CD4-positive, alpha-beta memory T cell (primary cell): ENCODE data around the gene RHOH. TPM values are rescaled to one million over a fixed set of nuclear protein-coding genes. Genes with fewer than 3 reads are reported as not detected.

Source experiments
- CTCF ChIA-PET: fragments of 350-600 bp; sonication (Branson Sonifier 250); formaldehyde crosslinking; loops from one replicate; lab custom pipeline; 2021; ENCODE audit warnings: inconsistent platforms; ENCODE audit not compliant: partially characterized antibody; lab: Charles Lee
- POLR2A ChIA-PET: fragments of 350-600 bp; sonication (Branson Sonifier 250); formaldehyde crosslinking; loops from one replicate; lab custom pipeline; 2021; ENCODE audit not compliant: partially characterized antibody; lab: Charles Lee
- DNase-seq, 5 donors: peaks; one replicate each; pipeline versions ENCODE4 v3.0.0 to v3.0.0-alpha.2; 2020 to 2022; ENCODE audit warnings: mixed read lengths in 1 of 5
- H3K27ac ChIP-seq: one replicate; pipeline ENCODE4 v1.7.0; 2013; ENCODE audit warnings: low read depth, low read length
- H3K27me3 ChIP-seq: 2 replicates; pipeline ENCODE4 v1.7.0; 2013; ENCODE audit warnings: mild to moderate bottlenecking, low read length, moderate library complexity; ENCODE audit not compliant: insufficient read depth
- H3K36me3 ChIP-seq: 2 replicates; pipeline ENCODE4 v1.7.0; 2013; ENCODE audit warnings: mild to moderate bottlenecking, low read length, moderate library complexity; ENCODE audit not compliant: insufficient read depth
- H3K4me1 ChIP-seq: 2 replicates; pipeline ENCODE4 v1.7.0; 2013; ENCODE audit warnings: mild to moderate bottlenecking, low read length, moderate library complexity; ENCODE audit not compliant: insufficient read depth
- H3K4me3 ChIP-seq, 2 donors: one replicate each; pipeline ENCODE4 v1.7.0; 2013; ENCODE audit warnings: low read length in 2 of 2, mild to moderate bottlenecking in 1 of 2
- H3K9me3 ChIP-seq, 2 donors: one replicate each; pipeline ENCODE4 v1.7.0; 2013; ENCODE audit warnings: low read length in 2 of 2, control low read depth in 1 of 2; ENCODE audit not compliant: control insufficient read depth in 1 of 2
- H3K27ac Mint-ChIP-seq, 7 donors: one replicate each; pipeline ENCODE4 v1.8.0; 2020 to 2021; ENCODE audit warnings: mixed read lengths in 7 of 7, mild to moderate bottlenecking in 6 of 7, inconsistent platforms in 3 of 7, moderate library complexity in 3 of 7
- H3K27me3 Mint-ChIP-seq, 2 donors: one replicate each; pipeline ENCODE4 v1.8.0; 2020 to 2021; ENCODE audit warnings: mixed read lengths in 2 of 2
- H3K36me3 Mint-ChIP-seq, 2 donors: one replicate each; pipeline ENCODE4 v1.8.0; 2020 to 2021; ENCODE audit warnings: mixed read lengths in 2 of 2, inconsistent platforms in 1 of 2, mild to moderate bottlenecking in 1 of 2
- H3K4me1 Mint-ChIP-seq, 4 donors: one replicate each; pipeline ENCODE4 v1.8.0; 2020 to 2021; ENCODE audit warnings: mixed read lengths in 4 of 4, mild to moderate bottlenecking in 1 of 4
- H3K4me3 Mint-ChIP-seq, 8 donors: one replicate each; pipeline ENCODE4 v1.8.0; 2020 to 2021; ENCODE audit warnings: mixed read lengths in 8 of 8, mild to moderate bottlenecking in 7 of 8, moderate library complexity in 6 of 8, inconsistent platforms in 3 of 8
- H3K9me3 Mint-ChIP-seq, 8 donors: one replicate each; pipeline ENCODE4 v1.8.0; 2020 to 2021; ENCODE audit warnings: mixed read lengths in 8 of 8, mild to moderate bottlenecking in 5 of 8, inconsistent platforms in 3 of 8, moderate library complexity in 1 of 8
- intact Hi-C: fragments of 100-400 bp; cut with micrococcal nuclease; formaldehyde crosslinking; loops from one replicate; pipeline ENCODE4 v1.15.1; 2023
- polyA plus RNA-seq, 2 donors: library from polyadenylated mRNA; unstranded; fragments of 300-500 nt; fragmentation: Illumina TruSeq; gene quantifications; one replicate each; pipeline ENCODE4 v1.2.3, GENCODE V29; 2021
- total RNA-seq, 2 experiments: library from RNA; stranded (reverse); gene quantifications; one replicate each; pipeline ENCODE4 v1.2.3, GENCODE V29; 2021

The RHOH gene
- total and polyA plus RNA-seq, 4 experiments from 2014 or later = 198 to 486 (median 233) TPM

DNA sequence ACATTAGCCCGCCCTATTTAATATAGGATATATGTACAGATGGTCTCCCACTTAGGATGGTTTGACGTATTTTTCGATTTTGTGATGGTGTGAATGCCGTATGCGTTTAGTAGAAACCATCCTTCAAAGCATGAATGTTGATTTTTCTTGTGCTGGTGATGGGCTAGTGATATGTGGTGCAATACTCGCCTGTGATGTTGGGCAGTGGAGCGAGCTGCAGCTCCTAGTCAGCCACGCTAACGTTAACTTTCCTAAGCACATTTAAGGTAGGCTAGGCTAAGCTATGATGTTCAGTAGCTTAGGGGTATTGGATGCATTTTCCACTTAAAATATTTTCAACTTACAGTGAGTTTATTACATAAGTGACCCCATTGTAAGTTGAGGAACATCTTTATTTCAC, 36.6 kb upstream of the RHOH start:
- H3K4me3 Mint-ChIP-seq = no peak overlapping the region
- no peak for DNase-seq
- H3K27ac ChIP-seq = no peak overlapping the region
- H3K4me1 ChIP-seq = no peaks in the 10 kb centered on the region
- H3K4me1 Mint-ChIP-seq = peaks cover 0 to 2% (median 0%) of the 10 kb centered on the region in 4 donors
- no peaks in the 10 kb centered on the region for H3K9me3 ChIP-seq
- H3K4me3 ChIP-seq = no peak overlapping the region
- intact Hi-C loops = no loop called here
- CTCF ChIA-PET = interaction anchor here (0.8 to 6.3 kb wide), 2 partner anchors 28 to 157 kb away, joined by 3 to 29 read pairs; no protein-coding TSS in a partner anchor
- no peaks in the 10 kb centered on the region for H3K9me3 Mint-ChIP-seq
- H3K36me3 Mint-ChIP-seq = peaks cover 10 to 26% of the 10 kb centered on the region in 2 donors
- no peaks in the 10 kb centered on the region for H3K36me3 ChIP-seq
- no peaks in the 10 kb centered on the region for H3K27me3 Mint-ChIP-seq
- H3K27me3 ChIP-seq = no peaks in the 10 kb centered on the region
- POLR2A ChIA-PET = no interaction called here
- H3K27ac Mint-ChIP-seq = no peak overlapping the region

DNA sequence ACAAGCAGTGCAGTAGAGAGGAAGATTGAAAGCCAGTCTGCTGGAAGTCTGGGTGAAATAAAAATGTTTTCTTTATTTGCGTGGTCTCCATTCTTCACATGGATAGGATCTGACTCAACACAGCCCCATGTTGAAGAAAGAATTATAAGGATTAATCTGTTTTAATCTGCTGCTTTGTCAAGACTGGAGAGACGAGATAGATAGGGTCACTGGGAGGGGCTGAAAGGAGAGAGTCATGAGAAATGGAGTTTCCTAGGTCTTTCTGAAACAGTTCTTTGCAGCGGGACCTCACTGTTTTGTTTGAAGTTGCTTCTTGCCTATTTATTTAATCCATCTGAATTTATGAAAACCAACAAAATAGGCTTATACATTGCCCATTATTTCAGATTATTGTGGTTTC, 32.4 kb upstream of the RHOH start:
- peaks cover 16 to 39% of the 10 kb centered on the region in 2 donors for H3K36me3 Mint-ChIP-seq
- CTCF ChIA-PET = interaction anchor here (1.2 to 1.8 kb wide), 2 partner anchors 15 to 152 kb away, joined by 3 to 9 read pairs; no protein-coding TSS in a partner anchor
- Histone ChIP-seq H3K4me3 (no peak overlapping the region), H3K27ac (no peak overlapping the region), H3K9me3 (no peaks in the 10 kb centered on the region), H3K4me1 (no peaks in the 10 kb centered on the region), H3K36me3 (no peaks in the 10 kb centered on the region), H3K27me3 (no peaks in the 10 kb centered on the region)
- peaks cover 0 to 5% (median 0%) of the 10 kb centered on the region in 4 donors for H3K4me1 Mint-ChIP-seq
- H3K27ac Mint-ChIP-seq = no peak overlapping the region
- peaks cover 0 to 11% (median 8%) of the 10 kb centered on the region in 8 donors for H3K9me3 Mint-ChIP-seq
- POLR2A ChIA-PET = no interaction called here
- intact Hi-C loops = no loop called here
- DNase-seq = no peak
- H3K27me3 Mint-ChIP-seq = no peaks in the 10 kb centered on the region
- no peak overlapping the region for H3K4me3 Mint-ChIP-seq

GRCh38 chr4:40165916-40166315, 30.9 kb upstream of the RHOH start:
- Mint-ChIP-seq H3K9me3 (peaks cover 0 to 11% (median 8%) of the 10 kb centered on the region in 8 donors), H3K4me3 (no peak overlapping the region), H3K27ac (peak overlapping the region in 1 of 7 donors; percentile 35), H3K4me1 (peaks cover 0 to 5% (median 0%) of the 10 kb centered on the region in 4 donors), H3K27me3 (no peaks in the 10 kb centered on the region), H3K36me3 (peaks cover 11 to 30% of the 10 kb centered on the region in 2 donors)
- H3K36me3 ChIP-seq = no peaks in the 10 kb centered on the region
- H3K27ac ChIP-seq = no peak overlapping the region
- H3K4me3 ChIP-seq = no peak overlapping the region
- CTCF ChIA-PET = interaction anchor here (1.8 kb wide), 1 partner anchor 151 kb away, joined by 9 read pairs; no protein-coding TSS in a partner anchor
- intact Hi-C loops = no loop called here
- H3K9me3 ChIP-seq = no peaks in the 10 kb centered on the region
- no peak for DNase-seq
- POLR2A ChIA-PET = no interaction called here
- H3K4me1 ChIP-seq = no peaks in the 10 kb centered on the region
- H3K27me3 ChIP-seq = no peaks in the 10 kb centered on the region

- no peaks in the 10 kb centered on the region for H3K36me3 ChIP-seq
- no peak for DNase-seq
- Mint-ChIP-seq H3K27me3 (no peaks in the 10 kb centered on the region), H3K9me3 (peaks cover 0 to 11% (median 8%) of the 10 kb centered on the region in 8 donors), H3K4me3 (no peak overlapping the region), H3K27ac (no peak overlapping the region), H3K4me1 (peaks cover 3 to 11% (median 5%) of the 10 kb centered on the region in 4 donors), H3K36me3 (peaks cover 8 to 19% of the 10 kb centered on the region in 2 donors)
- no peaks in the 10 kb centered on the region for H3K9me3 ChIP-seq
- H3K4me3 ChIP-seq = no peak overlapping the region
- CTCF ChIA-PET = no interaction called here
- POLR2A ChIA-PET = no interaction called here
- intact Hi-C loops = no loop called here
- H3K4me1 ChIP-seq = peaks cover 8% of the 10 kb centered on the region
- H3K27ac ChIP-seq = no peak overlapping the region
- no peaks in the 10 kb centered on the region for H3K27me3 ChIP-seq
Observed at GRCh38 chr4:40168070-40168469, 28.8 kb upstream of the RHOH start.

- H3K4me3 Mint-ChIP-seq = no peak overlapping the region
- H3K36me3 Mint-ChIP-seq = peaks cover 7 to 19% of the 10 kb centered on the region in 2 donors
- CTCF ChIA-PET = interaction anchor here (1.1 to 1.9 kb wide), 3 partner anchors 11 to 147 kb away, joined by 3 to 5 read pairs (median 5); no protein-coding TSS in a partner anchor
- H3K27me3 Mint-ChIP-seq = no peaks in the 10 kb centered on the region
- no peaks in the 10 kb centered on the region for H3K36me3 ChIP-seq
- DNase-seq = no peak
- no peaks in the 10 kb centered on the region for H3K27me3 ChIP-seq
- no peak overlapping the region for H3K27ac Mint-ChIP-seq
- intact Hi-C loops = no loop called here
- H3K27ac ChIP-seq = no peak overlapping the region
- peaks cover 10 to 15% (median 13%) of the 10 kb centered on the region in 4 donors for H3K4me1 Mint-ChIP-seq
- H3K9me3 ChIP-seq = no peaks in the 10 kb centered on the region
- peaks cover 21% of the 10 kb centered on the region for H3K4me1 ChIP-seq
- H3K9me3 Mint-ChIP-seq = peaks cover 0 to 11% (median 8%) of the 10 kb centered on the region in 8 donors
- H3K4me3 ChIP-seq = no peak overlapping the region
- POLR2A ChIA-PET = no interaction called here
Observed at GRCh38 chr4:40170588-40170987, 26.2 kb upstream of the RHOH start.

DNA sequence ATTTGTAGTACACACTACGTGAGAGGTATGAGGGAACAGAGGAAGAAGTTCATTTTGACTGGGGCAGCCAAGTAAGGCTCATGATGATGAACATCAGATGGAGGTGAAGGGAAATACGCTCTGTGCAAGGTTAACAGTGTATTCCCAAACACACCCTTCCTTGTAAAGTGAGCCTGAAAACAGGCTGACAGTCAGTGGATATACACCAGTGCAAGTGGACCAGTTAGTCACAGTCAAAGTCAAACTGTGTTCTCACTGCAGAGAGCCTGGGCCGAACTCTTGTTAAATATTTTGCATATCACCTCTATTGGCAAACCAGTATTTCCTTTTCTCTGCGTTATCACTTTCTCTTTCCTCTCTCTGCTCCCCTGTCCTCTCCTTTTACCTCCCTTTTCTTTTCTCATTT, 23.4 kb upstream of the RHOH start:
- intact Hi-C loops = no loop called here
- no peak overlapping the region for H3K4me3 ChIP-seq
- CTCF ChIA-PET = interaction anchor here (1.2 kb wide), 1 partner anchor 11 kb away, joined by 3 read pairs; no protein-coding TSS in a partner anchor
- Mint-ChIP-seq H3K9me3 (no peaks in the 10 kb centered on the region), H3K27me3 (no peaks in the 10 kb centered on the region), H3K36me3 (peaks cover 0 to 4% of the 10 kb centered on the region in 2 donors), H3K4me3 (peak overlapping the region in 6 of 8 donors; percentile 7 to 73 (median 52)), H3K4me1 (peaks cover 10 to 16% (median 15%) of the 10 kb centered on the region in 4 donors), H3K27ac (peak overlapping the region in 6 of 7 donors; percentile 41 to 85 (median 72))
- H3K4me1 ChIP-seq = peaks cover 21% of the 10 kb centered on the region
- no peaks in the 10 kb centered on the region for H3K27me3 ChIP-seq
- POLR2A ChIA-PET = interaction anchor here (1.3 kb wide), 1 partner anchor 22 kb away, joined by 3 read pairs; no protein-coding TSS in a partner anchor
- no peaks in the 10 kb centered on the region for H3K36me3 ChIP-seq
- no peak for DNase-seq
- no peaks in the 10 kb centered on the region for H3K9me3 ChIP-seq
- no peak overlapping the region for H3K27ac ChIP-seq

GRCh38 chr4:40176602-40177001, 20.2 kb upstream of the RHOH start:
- no peak for DNase-seq
- peak overlapping the region in 1 of 7 donors; percentile 66 for H3K27ac Mint-ChIP-seq
- ChIA-PET CTCF (no interaction called here), POLR2A (no interaction called here)
- H3K9me3 ChIP-seq = no peaks in the 10 kb centered on the region
- H3K4me1 ChIP-seq = peaks cover 21% of the 10 kb centered on the region
- no peaks in the 10 kb centered on the region for H3K36me3 ChIP-seq
- H3K27me3 ChIP-seq = no peaks in the 10 kb centered on the region
- no peaks in the 10 kb centered on the region for H3K36me3 Mint-ChIP-seq
- H3K9me3 Mint-ChIP-seq = no peaks in the 10 kb centered on the region
- H3K4me3 ChIP-seq = no peak overlapping the region
- intact Hi-C loops = no loop called here
- no peak overlapping the region for H3K27ac ChIP-seq
- peaks cover 13 to 24% (median 17%) of the 10 kb centered on the region in 4 donors for H3K4me1 Mint-ChIP-seq
- no peaks in the 10 kb centered on the region for H3K27me3 Mint-ChIP-seq
- H3K4me3 Mint-ChIP-seq = no peak overlapping the region
